GM18868 (cell line): ENCODE measurements around the gene MEP1A.
"Not testable (repeated sequence)": the region's sequence is repeated elsewhere in the genome, so short reads cannot be mapped to it uniquely, and the experiment has no call there.

Experiments
- ATAC-seq: cut with Tn5 transposase; IDR thresholded peaks from one replicate; pipeline ENCODE4 v1.9.1; 2021; ENCODE audit warnings: mild to moderate bottlenecking, moderate library complexity; ENCODE audit not compliant: unreplicated experiment

Gene MEP1A

GRCh38 chr6:46828939-46829338, 35.8 kb downstream of the MEP1A start:
- no peak for ATAC-seq

- ATAC-seq = no peak
Observed at GRCh38 chr6:46832816-46833215, 39.6 kb downstream of the MEP1A start.

- not testable (repeated sequence) for ATAC-seq
Observed at GRCh38 chr6:46834257-46834916, 41.2 kb downstream of the MEP1A start.

GRCh38 chr6:46834991-46835390, 41.8 kb downstream of the MEP1A start:
- not testable (repeated sequence) for ATAC-seq

GRCh38 chr6:46838033-46838432, 44.8 kb downstream of the MEP1A start:
- ATAC-seq = no peak

- ATAC-seq = not testable (repeated sequence)
Observed at GRCh38 chr6:46842252-46842846, 49.2 kb downstream of the MEP1A start.

- ATAC-seq = no peak
Observed at GRCh38 chr6:46845126-46845525, 51.9 kb downstream of the MEP1A start.

- peak; percentile 96 for ATAC-seq
Observed at GRCh38 chr6:46848684-46849360, 55.6 kb downstream of the MEP1A start.

- ATAC-seq = no peak
Observed at GRCh38 chr6:46849361-46849690, 56.1 kb downstream of the MEP1A start.

- ATAC-seq = no peak
Observed at GRCh38 chr6:46850792-46851191, 57.6 kb downstream of the MEP1A start.

- not testable (repeated sequence) for ATAC-seq
Observed at GRCh38 chr6:46851576-46851975, 58.4 kb downstream of the MEP1A start.

GRCh38 chr6:46855966-46856365, 62.8 kb downstream of the MEP1A start:
- not testable (repeated sequence) for ATAC-seq

- no peak for ATAC-seq
Observed at GRCh38 chr6:46862381-46862780, 69.2 kb downstream of the MEP1A start.

GRCh38 chr6:46863791-46864190, 70.6 kb downstream of the MEP1A start:
- no peak for ATAC-seq

- ATAC-seq = no peak
Observed at GRCh38 chr6:46865221-46865620, 72.0 kb downstream of the MEP1A start.

- ATAC-seq = no peak
Observed at GRCh38 chr6:46867411-46867810, 74.2 kb downstream of the MEP1A start.

- ATAC-seq = no peak
Observed at GRCh38 chr6:46876126-46876525, 82.9 kb downstream of the MEP1A start.

- no peak for ATAC-seq
Observed at GRCh38 chr6:46879003-46879402, 85.8 kb downstream of the MEP1A start.

- ATAC-seq = no peak
Observed at GRCh38 chr6:46882645-46883044, 89.5 kb downstream of the MEP1A start.

- no peak for ATAC-seq
Observed at GRCh38 chr6:46888031-46888430, 94.8 kb downstream of the MEP1A start.

- no peak for ATAC-seq
Observed at GRCh38 chr6:46888578-46888977, 95.4 kb downstream of the MEP1A start.
